SK-N-SH (cell line): ENCODE results near the gene RNF175.
A peak's percentile ranks its signal among the peaks of the same experiment; 100 is the strongest.

Experiments used
- FOXJ3 ChIP-seq: sonication (generic); formaldehyde crosslinking; IDR thresholded peaks from 2 replicates; pipeline ENCODE4 v1.5.1; 2020; ENCODE audit warnings: mild to moderate bottlenecking, missing genetic modification reagents
- JUND ChIP-seq: IDR thresholded peaks from 2 replicates; pipeline ENCODE4 v1.4.0; 2012
- NFIC ChIP-seq: IDR thresholded peaks from 2 replicates; pipeline ENCODE4 v1.4.0; 2012; ENCODE audit warnings: borderline replicate concordance
- USF2 ChIP-seq: fragments of 150-350 bp; IDR thresholded peaks from 2 replicates; pipeline ENCODE4 v1.6.1; 2017; ENCODE audit warnings: antibody characterized with exemption, low read length, low read depth, borderline replicate concordance
- TF ChIP-seq, protein P1 (sequence below): fragments of 200-600 bp; sonication (generic); IDR thresholded peaks from 2 replicates; pipeline ENCODE4 v1.6.1; 2017; ENCODE audit warnings: antibody characterized with exemption, mild to moderate bottlenecking, moderate library complexity

- peak; percentile 98 for TF ChIP-seq JUND
- TF ChIP-seq USF2 = no peak
- TF ChIP-seq FOXJ3 = no peak
- TF ChIP-seq, protein P1, sequence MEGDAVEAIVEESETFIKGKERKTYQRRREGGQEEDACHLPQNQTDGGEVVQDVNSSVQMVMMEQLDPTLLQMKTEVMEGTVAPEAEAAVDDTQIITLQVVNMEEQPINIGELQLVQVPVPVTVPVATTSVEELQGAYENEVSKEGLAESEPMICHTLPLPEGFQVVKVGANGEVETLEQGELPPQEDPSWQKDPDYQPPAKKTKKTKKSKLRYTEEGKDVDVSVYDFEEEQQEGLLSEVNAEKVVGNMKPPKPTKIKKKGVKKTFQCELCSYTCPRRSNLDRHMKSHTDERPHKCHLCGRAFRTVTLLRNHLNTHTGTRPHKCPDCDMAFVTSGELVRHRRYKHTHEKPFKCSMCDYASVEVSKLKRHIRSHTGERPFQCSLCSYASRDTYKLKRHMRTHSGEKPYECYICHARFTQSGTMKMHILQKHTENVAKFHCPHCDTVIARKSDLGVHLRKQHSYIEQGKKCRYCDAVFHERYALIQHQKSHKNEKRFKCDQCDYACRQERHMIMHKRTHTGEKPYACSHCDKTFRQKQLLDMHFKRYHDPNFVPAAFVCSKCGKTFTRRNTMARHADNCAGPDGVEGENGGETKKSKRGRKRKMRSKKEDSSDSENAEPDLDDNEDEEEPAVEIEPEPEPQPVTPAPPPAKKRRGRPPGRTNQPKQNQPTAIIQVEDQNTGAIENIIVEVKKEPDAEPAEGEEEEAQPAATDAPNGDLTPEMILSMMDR = no peak
- peak; percentile 61 for TF ChIP-seq NFIC
Observed at GRCh38 chr4:153713866-153714646, 45.8 kb downstream of the RNF175 start.
